Panc1 (cell line): ENCODE data around the gene TSPAN5.

ENCODE experiments used
- POLR2AphosphoS5 ChIP-seq: IDR thresholded peaks from 2 replicates; pipeline ENCODE4 v1.6.1; 2012; ENCODE audit warnings: mild to moderate bottlenecking, low read depth, low read length, moderate library complexity
- SIN3A ChIP-seq: IDR thresholded peaks from 2 replicates; pipeline ENCODE4 v1.6.1; 2012; ENCODE audit warnings: low read depth, mild to moderate bottlenecking, low read length, moderate library complexity, borderline replicate concordance; ENCODE audit not compliant: insufficient read depth
- TCF7L2 ChIP-seq: IDR thresholded peaks from 2 replicates; pipeline ENCODE4 v1.6.1; 2011; ENCODE audit warnings: mild to moderate bottlenecking, low read depth, low read length, inconsistent platforms
- TF ChIP-seq, protein P1 (sequence below): fragments of 450-650 bp; IDR thresholded peaks from 2 replicates; pipeline ENCODE4 v1.5.1; 2017; ENCODE audit warnings: mild to moderate bottlenecking
- TF ChIP-seq, protein P2 (sequence below), 2 experiments: IDR thresholded peaks; 2 replicates each; pipeline ENCODE4 v1.6.1; 2011 to 2012; ENCODE audit warnings: low read depth in 2 of 2, control low read depth in 1 of 2, low read length in 1 of 2, mild to moderate bottlenecking in 1 of 2, moderate library complexity in 1 of 2; ENCODE audit not compliant: insufficient read depth in 1 of 2

DNA sequence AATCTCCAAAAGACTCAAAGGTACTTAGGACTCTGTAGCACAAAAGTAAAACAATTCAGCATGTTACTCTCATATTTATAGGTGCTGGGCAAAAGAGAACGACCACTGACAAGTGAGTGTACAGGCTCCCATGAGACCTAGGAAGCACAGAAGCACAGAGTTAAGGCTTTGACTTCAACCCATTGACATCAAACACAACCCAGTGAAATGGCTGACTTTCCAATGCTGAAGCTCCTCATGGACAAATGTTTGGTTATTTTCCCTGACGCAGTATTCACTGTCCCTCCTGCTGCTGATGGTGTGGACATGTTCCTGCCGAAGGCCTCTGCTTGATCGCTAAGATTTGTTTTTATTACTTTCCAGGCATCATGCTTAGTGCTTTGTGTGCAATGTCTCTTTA, 148.7 kb downstream of the TSPAN5 start:
- TF ChIP-seq, protein P1, sequence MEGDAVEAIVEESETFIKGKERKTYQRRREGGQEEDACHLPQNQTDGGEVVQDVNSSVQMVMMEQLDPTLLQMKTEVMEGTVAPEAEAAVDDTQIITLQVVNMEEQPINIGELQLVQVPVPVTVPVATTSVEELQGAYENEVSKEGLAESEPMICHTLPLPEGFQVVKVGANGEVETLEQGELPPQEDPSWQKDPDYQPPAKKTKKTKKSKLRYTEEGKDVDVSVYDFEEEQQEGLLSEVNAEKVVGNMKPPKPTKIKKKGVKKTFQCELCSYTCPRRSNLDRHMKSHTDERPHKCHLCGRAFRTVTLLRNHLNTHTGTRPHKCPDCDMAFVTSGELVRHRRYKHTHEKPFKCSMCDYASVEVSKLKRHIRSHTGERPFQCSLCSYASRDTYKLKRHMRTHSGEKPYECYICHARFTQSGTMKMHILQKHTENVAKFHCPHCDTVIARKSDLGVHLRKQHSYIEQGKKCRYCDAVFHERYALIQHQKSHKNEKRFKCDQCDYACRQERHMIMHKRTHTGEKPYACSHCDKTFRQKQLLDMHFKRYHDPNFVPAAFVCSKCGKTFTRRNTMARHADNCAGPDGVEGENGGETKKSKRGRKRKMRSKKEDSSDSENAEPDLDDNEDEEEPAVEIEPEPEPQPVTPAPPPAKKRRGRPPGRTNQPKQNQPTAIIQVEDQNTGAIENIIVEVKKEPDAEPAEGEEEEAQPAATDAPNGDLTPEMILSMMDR, result no peak
- TF ChIP-seq, protein P2, sequence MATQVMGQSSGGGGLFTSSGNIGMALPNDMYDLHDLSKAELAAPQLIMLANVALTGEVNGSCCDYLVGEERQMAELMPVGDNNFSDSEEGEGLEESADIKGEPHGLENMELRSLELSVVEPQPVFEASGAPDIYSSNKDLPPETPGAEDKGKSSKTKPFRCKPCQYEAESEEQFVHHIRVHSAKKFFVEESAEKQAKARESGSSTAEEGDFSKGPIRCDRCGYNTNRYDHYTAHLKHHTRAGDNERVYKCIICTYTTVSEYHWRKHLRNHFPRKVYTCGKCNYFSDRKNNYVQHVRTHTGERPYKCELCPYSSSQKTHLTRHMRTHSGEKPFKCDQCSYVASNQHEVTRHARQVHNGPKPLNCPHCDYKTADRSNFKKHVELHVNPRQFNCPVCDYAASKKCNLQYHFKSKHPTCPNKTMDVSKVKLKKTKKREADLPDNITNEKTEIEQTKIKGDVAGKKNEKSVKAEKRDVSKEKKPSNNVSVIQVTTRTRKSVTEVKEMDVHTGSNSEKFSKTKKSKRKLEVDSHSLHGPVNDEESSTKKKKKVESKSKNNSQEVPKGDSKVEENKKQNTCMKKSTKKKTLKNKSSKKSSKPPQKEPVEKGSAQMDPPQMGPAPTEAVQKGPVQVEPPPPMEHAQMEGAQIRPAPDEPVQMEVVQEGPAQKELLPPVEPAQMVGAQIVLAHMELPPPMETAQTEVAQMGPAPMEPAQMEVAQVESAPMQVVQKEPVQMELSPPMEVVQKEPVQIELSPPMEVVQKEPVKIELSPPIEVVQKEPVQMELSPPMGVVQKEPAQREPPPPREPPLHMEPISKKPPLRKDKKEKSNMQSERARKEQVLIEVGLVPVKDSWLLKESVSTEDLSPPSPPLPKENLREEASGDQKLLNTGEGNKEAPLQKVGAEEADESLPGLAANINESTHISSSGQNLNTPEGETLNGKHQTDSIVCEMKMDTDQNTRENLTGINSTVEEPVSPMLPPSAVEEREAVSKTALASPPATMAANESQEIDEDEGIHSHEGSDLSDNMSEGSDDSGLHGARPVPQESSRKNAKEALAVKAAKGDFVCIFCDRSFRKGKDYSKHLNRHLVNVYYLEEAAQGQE (IDR thresholded peaks at IDR 0.05; ENCODE audit: insufficient read depth in 1 of 2, low read depth in 2 of 2, low read length in 1 of 2), result no peak
- TF ChIP-seq SIN3A, result no peak
- TF ChIP-seq POLR2AphosphoS5, result no peak
- no peak for TF ChIP-seq TCF7L2
